Epithelial cell of esophagus (primary cell): ENCODE results near the gene FRAS1.

Source experiments
- DNase-seq: peaks from one replicate; pipeline ENCODE4 v3.0.0; 2010; ENCODE audit warnings: low read depth
- H3K4me3 ChIP-seq: 2 replicates; pipeline ENCODE4 v1.5.1; 2011; ENCODE audit warnings: mild to moderate bottlenecking, low read length, control low read depth
- TF ChIP-seq, protein P1 (sequence below): IDR thresholded peaks from 2 replicates; pipeline ENCODE4 v1.5.1; 2011; ENCODE audit warnings: low read depth, mild to moderate bottlenecking, low read length, control low read depth, inconsistent platforms; ENCODE audit not compliant: insufficient read depth; ENCODE audit errors: missing control alignments

FRAS1 gene

DNA sequence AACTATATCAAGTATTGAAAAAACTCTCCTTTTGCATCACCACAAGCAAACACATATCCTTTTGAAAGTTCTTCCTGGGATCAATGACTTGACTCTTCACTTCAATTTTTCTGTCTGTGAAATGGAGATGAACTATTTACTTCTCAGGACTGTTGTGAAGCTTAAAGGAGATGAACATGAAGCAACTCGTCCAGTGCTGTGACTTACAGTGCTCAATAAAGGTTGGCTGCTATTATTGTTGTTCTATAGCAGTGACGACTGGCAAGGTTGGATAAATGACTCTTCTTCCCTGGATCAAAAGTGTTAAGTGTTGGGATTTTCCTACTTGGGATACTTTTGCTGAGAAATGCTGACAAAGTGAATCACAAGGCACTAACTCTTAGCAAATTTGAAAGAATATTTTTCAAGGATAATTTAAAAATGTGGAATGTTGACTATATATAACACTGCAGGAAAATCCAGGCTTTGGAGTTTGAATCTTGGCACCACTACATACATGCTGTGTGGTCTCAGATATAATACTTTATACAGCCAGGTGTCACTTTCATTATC, 13.7 kb downstream of the FRAS1 start:
- no peak overlapping the region for H3K4me3 ChIP-seq
- TF ChIP-seq, protein P1, sequence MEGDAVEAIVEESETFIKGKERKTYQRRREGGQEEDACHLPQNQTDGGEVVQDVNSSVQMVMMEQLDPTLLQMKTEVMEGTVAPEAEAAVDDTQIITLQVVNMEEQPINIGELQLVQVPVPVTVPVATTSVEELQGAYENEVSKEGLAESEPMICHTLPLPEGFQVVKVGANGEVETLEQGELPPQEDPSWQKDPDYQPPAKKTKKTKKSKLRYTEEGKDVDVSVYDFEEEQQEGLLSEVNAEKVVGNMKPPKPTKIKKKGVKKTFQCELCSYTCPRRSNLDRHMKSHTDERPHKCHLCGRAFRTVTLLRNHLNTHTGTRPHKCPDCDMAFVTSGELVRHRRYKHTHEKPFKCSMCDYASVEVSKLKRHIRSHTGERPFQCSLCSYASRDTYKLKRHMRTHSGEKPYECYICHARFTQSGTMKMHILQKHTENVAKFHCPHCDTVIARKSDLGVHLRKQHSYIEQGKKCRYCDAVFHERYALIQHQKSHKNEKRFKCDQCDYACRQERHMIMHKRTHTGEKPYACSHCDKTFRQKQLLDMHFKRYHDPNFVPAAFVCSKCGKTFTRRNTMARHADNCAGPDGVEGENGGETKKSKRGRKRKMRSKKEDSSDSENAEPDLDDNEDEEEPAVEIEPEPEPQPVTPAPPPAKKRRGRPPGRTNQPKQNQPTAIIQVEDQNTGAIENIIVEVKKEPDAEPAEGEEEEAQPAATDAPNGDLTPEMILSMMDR: no peak
- peak; percentile 60 for DNase-seq

DNA sequence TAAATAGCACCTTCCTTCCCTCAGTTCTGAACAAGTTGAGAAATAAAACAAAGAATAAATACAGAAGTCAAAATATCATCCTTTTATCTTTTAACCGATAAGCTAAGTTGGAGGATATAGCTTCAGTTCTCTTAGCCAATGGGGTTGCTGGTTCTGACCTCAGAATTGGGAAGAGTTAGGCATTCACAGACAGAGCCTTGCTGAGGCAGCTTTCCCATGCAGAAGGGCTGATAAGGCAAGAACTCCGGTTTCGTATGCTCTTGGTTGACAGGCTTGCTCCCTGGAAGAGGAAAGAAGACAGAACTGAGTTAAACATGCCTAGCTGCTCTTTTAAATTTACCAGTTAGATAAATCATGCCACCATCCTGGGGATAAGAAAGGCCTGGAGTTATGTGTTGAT, 17.6 kb downstream of the FRAS1 start:
- no peak for DNase-seq
- H3K4me3 ChIP-seq: no peak overlapping the region
- TF ChIP-seq, protein P1: no peak

DNA sequence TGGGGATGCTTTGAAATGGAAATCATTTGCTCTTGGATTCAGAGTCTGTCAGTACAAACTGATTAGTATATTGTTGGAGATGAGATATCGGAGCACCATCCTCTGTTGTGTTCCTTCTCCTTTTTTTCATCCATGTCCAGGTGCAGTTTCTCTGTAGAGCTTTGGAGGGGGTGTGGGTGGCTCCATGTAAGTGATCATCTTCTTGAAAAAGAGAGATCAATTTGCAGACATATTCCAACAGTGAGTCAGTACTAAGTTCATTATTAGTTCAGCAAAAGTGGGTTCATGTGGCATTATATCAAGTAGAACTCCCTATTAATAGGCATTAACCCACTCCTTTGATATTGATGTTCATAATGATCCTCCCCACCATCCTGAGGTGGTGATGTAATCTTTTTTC, 18.9 kb downstream of the FRAS1 start:
- TF ChIP-seq, protein P1: no peak
- no peak overlapping the region for H3K4me3 ChIP-seq
- DNase-seq: no peak

DNA sequence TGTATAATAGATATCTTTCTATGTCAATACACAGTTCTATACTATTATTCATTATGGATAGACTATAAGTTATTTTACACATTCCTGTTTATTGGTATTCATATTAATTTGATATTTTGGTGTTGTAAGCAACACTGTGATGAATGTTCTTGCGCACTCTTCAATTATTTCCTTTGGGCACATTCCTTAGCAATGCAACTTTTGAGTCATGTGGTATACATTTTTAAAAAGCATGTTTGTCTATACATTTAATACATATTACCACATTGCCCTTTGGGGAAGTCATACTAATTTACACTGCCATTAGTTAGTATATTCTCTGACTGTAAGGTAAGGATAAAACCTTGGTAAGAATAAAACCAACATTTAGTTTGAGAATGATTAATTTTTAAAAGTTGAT, 21.0 kb downstream of the FRAS1 start:
- DNase-seq: peak; percentile 50
- TF ChIP-seq, protein P1: no peak
- no peak overlapping the region for H3K4me3 ChIP-seq

DNA sequence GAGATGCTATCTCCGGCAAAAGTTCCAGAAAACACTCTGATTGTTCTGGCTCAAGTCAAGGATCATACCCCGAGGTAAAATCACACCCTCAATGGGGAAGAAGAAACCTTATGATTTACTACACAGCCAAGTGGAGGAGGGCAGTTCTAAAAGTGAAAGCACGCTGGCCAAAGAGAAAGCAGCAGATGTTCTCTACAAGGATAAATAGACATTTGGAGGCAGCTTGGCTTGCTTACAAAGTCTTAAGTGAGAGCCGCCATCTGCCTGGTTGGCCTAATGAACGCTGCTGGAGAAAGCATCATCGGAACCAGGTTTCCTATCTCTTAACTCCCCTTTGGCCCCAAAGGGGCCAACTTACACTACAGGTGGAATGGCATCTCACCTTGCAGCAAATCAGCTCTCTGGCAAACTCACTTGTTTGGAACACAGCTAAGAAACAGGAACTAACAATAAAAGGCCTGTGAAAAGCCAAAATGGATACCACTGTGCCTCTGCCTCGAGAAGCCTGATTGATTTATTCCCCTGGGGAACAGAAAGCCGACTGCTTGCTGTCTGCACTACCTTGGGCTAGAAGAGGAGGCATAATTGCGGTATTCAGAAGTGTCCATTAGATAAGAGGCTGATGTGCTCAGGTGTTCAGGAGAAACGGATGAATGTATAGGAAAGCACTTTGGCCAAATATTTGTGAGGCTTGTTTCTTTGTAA, 22.8 kb downstream of the FRAS1 start:
- H3K4me3 ChIP-seq: no peak overlapping the region
- no peak for DNase-seq
- TF ChIP-seq, protein P1: no peak

DNA sequence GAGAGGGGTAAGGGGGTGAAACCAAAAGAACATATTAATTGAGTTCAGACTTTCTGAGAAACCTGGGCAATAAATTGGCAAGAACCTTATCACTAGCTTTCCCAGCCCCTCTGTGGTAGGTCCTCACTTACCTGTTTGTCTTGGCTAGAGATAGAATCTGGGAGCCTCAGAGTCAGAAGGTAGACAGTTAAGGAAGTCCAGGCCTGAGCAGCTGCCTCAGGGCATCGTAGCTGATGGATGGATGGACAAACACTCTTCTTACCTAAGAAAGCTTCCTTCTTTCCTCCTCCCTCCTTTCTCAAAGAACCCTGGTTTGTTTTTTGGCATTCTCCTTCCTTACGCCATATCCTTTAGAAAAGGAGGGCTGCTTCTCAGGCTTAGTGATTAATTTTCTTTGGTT, 24.4 kb downstream of the FRAS1 start:
- H3K4me3 ChIP-seq: no peak overlapping the region
- peak; percentile 34 for DNase-seq
- TF ChIP-seq, protein P1: no peak

DNA sequence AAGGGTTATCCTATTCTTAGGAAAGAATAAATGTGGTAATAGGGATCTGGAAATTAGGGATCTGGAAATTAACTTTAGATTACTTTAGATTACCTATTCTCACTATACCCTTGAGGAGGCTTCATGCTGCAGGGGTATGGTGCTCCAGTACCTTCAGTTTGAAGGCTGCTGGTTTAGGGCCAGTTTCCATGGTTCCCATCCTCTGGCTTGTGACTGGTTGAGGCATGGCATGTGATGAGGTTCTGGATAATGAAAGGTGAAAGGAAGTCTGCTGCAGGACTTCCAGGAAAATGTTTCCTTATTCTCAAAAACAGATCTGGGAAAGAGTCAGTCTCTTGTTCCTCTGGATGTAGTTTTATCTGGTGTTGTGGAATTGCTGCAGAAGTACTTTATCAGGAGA, 25.9 kb downstream of the FRAS1 start:
- TF ChIP-seq, protein P1: no peak
- no peak overlapping the region for H3K4me3 ChIP-seq
- no peak for DNase-seq
